GM21515 (cell line): ENCODE data around the gene LILRB2.
"Not testable (repeated sequence)": the region's sequence is repeated elsewhere in the genome, so short reads cannot be mapped to it uniquely, and the experiment has no call there.

Source experiments
- ATAC-seq: cut with Tn5 transposase; IDR thresholded peaks from one replicate; pipeline ENCODE4 v1.9.1; 2021; ENCODE audit not compliant: unreplicated experiment

The LILRB2 gene

DNA sequence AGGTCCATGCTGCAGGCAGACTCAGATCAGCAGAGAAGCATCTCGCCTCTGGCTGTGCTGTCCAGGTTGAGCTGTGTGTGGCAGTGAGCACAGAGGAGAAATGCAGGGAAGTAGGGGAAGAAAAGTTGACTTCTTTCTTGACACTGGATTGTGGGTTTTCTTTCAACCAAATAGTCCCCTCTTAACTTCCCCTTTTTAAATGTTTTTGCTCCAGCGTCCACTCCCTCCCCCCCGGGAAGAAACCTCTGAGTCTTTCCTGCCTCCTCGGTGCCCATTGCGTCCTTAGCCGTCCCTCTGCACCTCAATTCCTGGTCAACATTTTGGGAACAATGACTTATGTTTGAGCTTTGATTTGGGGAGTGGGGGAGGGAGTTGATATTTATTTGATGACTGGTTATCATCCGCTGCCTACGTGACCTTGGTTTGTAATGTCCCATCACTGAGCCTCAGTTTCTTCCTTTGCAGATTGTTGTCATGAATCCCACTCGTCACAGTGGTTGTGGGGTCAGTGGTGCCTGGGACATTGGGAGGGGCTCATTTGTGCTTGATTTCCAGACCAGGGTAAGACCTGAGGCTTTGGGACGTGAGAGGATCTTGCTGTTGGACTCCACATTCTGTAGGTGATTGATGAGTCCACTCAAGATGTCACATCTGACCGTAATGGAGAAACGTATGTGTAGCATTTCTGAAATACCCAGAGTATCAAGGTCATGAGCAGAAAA, at the start of gene LILRB2:
LILRB2 (minus strand) TSS at position 104 of the 722 bp plus-strand sequence. CDS start 614 bp downstream, outside the sequence.
- no peak for ATAC-seq

DNA sequence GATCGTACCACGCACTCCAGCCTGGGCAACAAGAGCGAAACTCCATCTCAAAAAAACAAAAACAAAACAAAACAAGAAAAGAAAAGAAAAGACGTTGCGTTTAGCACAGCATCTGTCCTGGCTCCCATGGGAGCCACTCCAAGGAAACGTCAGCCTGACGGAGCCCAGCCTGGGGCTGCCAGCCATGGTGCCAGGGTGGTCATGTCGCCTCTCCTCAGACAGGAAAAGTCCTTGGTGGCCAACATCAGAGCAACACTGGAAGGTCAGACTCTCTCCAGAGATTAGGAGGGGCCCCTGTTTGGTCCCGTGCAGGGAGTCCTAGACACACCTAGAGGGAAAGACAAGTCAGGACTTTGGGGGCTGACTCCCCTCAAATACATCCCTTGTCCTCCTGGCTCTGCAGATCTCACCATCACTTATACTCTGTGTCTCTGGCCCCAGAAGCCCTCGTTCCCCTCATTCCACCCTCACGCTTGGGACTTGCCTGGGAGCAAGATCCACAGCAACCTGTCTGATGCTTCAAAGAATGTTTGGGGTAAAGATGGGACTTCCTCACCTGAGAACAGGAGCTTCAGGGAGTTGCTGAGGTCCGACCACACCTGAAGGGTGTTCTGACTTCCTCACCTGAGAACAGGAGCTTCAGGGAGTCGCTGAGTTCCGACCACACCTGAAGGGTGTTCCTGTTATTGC, 48.7 kb upstream of the LILRB2 start:
- no peak for ATAC-seq

DNA sequence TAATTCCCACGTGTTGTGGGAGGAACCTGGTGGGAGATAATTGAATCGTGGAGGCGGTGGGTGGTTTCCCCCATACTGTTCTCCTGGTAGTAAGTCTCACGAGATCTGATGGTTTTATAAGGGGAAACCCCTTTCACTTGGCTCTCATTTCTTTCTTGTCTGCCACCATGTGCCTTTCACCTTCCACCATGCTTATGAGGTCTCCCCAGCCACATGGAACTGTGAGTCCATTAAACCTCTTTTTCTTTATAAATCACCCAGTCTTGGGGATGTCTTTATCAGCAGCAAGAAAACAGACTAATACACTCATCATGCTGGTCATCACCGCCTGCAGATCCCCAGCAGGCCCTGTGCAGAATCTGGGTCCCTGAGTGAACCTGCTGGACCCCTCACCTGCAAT, 47.9 kb upstream of the LILRB2 start:
- ATAC-seq: not testable (repeated sequence)

DNA sequence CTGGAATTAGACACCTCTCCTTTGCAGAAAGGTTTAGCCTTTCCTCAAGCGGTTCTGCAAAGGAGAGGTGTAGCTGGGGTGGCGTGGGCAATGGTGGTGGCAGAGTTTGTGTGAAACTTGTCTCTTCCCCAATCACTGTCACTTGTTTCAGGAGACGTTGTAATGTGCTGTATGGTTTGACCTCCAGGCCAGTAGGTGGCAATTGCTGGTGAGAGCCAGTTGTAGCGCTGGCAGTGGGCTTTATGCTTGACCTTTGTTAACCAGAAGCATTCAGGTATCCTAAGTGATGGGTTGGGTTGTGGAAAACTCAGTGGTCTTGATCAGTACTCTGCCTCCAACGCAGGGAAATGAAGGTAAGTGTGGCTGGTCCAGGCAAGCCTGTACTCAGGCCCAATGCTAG, 44.7 kb upstream of the LILRB2 start:
- no peak for ATAC-seq

DNA sequence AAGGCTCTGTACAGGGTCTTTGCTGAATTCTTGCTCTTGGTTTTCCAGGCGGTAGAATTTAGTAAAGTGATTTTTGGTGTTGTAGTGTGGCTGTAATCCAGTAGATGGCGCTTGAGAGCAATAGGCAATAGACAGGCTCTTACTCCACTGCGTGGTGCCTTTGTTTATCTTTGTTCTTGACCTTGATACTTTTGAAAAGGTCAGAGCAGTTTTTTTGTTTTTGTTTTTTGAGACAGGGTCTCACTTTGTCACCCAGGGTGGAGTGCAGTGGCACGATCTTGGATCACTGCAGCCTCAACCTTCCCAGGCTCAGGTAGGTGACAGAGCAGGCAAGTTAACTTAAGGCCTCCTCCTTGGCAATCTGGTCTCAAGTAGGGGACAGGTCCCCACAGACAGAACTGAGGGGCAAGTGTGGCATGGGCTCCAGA, 44.3 kb upstream of the LILRB2 start:
- no peak for ATAC-seq

DNA sequence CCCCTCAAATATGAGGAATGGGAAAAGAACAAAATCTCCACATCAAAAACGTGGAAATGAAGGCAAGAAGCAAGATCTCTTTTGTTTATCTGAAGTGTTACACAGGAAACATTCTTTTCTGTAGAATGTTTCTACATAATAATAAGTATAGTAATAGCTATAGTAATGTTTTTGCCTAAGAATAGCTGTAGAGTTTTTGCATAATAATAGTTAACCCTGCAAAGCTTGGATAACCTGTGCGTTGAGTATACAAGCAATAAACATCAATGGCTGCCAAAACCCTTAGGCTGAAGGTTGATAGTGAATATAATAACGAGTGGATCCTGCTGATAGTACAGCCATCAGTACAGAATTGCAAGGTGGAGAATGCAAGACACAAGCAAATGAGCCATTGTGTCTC, 43.2 kb upstream of the LILRB2 start:
- no peak for ATAC-seq

DNA sequence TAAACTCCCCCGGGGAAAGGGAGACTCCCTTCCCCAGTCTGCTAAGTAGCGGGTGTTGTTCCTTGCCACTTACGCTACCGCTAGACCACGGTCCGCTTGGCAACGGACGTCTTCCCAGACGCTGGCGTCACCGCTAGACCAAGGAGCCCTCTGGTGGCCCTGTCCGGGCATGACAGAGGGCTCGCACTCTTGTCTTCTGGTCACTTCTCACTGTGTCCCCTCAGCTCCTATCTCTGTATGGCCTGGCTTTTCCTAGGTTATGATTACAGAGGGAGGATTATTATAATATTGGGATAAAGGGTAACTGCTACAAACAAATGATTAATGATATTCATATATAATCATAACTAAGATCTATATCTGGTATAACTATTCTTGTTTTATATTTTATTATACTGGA, 42.0 kb upstream of the LILRB2 start:
- not testable (repeated sequence) for ATAC-seq

DNA sequence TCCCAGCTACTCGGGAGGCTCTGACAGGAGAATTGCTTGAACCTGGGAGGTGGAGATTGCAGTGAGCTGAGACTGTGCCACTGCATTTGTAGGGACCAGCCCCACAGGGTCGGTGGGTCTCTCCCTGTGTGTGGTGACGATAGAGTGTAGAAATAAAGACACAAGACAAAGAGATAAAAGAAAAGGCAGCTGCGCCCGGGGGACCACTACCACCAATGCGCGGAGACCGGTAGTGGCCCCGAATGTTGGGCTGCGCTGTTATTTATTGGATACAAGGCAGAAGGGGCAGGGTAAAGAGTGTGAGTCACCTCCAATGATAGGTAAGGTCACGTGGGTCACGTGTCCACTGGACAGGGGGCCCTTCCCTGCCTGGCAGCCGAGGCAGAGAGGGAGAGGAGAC, 41.4 kb upstream of the LILRB2 start:
- not testable (repeated sequence) for ATAC-seq

DNA sequence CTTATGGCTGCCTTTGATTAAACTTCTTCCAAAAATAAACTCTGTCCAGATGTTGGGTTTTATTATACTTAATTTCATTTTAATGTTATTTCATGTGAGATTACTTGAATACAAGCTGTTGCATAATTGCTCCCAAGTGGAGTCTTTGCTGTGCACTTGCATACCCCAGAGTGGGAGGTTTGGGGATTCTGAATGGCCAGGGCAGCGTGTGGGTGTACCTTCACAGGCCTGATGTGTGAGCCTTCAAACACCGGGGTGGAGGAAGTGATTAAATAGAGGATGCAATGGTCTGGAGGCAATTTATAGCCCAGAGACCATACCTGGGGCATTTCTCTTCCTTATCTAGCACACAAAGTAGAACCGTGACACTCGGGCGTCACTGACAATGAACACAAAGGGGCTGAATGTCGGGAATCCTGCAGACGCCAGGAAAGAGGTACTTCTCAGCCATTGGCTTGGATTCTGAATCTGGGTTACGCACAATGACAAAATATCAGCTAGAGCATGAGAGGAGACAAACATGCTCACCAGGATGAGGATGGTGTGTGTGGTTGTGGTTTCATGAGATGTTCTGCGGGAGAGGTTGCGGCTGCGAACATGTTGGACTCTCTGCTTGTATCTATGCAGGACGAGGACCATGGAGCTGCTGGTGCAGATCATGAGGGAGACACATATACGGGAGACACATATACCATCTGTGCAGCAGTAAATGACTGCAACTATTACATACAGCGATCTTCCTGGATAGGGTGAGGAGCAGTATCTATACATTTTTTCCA, 39.2 kb upstream of the LILRB2 start:
- no peak for ATAC-seq

DNA sequence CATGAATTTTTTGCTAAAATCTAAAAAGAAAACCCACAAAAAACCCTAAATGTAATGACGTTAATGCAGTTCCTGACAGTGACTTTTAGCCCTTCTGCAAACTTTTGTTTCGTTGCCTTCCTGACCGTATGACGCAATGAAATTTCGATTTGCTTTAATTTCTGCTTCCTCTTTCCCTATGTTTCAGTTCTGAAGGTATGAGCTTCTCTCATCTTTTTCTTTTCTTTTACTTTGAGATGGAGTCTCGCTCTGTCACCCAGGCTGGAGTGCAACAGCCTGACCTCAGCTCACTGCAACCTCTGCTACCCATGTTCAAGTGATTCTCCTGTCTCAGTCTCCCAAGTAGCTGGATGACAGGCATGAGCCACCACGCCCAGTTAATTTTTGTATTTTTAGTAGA, 38.1 kb upstream of the LILRB2 start:
- no peak for ATAC-seq

DNA sequence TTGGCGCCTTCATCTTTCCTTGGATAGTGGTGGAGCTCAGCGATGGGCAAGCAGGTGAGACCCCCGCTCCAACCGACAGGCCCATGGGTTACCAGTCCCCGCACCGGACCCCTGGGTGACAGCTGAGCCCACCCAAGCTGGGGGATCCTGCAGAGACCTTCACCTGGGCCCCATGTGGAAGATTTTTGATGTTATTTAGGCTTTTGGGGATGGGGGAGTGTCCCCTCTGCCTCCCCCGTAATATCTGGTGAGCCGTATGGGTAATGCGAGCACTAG, 37.0 kb upstream of the LILRB2 start:
- ATAC-seq: no peak

DNA sequence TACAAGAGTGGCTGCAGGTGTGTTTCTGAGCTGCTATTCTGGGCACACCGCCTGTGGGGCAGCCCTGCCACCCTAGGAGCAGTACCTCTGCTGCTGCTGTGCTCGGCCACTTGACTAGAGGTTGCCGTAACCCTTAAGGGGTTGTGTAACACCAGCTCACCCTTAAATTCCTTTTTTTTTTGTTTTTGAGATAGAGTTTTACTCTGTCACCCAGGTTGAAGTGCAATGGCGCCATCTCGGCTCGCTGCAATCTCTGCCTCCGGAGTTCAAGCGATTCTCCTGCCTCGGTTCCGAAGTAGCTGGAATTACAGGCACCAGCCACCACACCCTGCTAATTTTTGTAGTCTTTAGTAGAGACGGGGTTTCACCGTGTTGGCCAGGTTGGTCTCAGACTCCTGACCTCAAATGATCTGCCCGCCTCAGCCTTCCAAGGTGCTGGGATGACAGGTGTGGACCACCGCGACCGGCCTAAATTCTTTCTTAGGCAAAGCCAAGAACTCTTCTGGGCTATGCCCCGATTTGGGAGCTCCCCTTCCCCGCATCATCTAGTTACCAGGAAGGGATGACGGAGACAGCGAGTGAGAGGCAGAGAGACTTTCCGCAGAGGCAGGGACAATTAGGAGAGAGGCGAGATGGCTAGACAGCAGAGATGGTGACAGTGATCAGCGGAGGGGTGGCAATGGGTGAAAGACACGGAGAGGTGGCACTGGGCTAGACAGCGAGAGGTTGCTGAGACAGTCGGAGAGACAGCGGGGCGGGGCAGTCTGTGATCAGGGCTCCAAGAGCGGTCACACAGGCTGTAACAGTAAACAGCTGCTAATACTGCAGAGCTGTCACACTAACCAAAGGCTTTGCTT, 36.4 kb upstream of the LILRB2 start:
- no peak for ATAC-seq

DNA sequence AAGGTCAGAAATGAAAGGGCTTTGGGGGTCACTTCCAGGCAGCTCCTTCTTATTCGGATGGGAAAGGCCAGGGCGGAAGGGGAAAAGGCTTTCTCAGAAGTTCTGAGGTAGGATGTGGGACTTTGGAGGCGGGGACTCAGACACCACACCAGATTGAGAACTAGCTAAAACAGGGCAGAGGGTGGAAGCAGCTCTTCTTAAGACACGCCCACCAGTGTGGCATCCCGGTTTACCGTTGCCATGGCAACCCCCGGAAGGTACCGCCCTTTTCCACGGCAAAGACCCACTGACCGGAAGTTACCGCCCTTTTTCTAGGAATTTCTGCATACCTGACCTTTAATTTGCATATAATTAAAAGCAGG, 35.8 kb upstream of the LILRB2 start:
- no peak for ATAC-seq

DNA sequence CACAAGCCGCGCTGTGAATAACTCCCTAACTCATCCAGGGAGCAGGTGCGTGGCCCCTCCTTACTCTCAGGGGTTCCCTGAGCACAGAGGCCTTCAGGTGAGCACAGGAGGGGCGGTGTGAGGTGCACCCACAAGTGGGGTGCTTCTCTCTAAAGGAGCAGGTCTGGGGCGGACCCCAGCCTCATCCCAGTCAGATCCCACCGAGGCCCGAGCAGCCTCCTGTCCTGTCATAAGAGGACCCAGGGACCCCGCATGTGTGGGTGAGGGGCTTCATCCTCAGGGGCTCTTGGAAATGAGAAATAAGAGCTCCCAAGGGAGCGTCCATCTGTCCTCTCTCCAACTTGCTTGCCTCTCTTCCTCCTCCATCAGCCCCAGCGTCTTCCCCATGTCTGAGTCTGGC, 35.0 kb upstream of the LILRB2 start:
- no peak for ATAC-seq

DNA sequence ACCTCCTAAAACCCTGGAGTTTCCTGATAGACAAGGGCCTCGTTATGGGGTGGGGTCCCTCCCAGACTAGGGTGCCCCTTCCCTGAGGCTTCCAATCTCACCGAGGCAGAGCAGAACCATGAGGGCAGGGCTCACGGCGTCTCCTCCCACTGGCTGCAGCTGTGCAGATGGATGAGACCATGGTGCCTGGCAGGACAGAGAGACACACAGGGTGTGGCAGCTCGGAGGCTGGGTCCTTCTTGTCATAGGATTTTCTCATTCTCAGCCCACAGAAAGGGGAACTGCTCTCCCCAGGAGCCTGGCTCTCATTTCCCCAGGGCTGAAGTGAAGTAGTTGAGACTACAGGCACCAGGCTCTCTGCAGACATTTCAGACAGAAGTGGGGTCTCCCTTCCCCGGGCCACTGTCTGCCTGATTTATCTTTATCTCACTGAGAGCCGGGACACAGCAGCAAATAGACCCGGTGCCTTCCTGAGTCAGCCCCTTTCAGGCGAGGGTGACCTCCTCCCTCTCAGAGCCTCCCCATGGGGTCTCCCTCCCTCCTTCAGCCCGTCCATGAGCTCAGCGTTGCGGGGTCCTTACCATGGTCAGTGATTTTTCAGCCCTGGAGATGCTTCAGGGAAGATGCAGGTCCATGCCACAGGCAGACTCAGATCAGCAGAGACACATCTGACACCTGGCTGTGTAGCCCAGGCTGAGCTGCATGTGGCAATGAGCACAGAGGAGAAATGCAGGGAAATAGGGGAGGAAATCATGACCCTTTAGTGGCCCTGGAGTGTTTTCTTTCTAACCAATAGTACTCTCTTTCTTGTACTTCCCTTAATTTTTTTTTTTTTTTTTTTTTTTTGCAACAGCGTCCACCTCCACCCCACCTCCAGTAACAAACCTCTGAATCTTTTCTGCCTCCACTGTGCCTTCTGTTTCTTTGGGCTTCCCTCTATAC, 31.8 kb upstream of the LILRB2 start, which contains the start of gene LILRA5:
LILRA5 (minus strand) TSS at position 731 of the 942 bp plus-strand sequence; CDS start at position 584, 147 bp downstream.
- ATAC-seq: no peak

DNA sequence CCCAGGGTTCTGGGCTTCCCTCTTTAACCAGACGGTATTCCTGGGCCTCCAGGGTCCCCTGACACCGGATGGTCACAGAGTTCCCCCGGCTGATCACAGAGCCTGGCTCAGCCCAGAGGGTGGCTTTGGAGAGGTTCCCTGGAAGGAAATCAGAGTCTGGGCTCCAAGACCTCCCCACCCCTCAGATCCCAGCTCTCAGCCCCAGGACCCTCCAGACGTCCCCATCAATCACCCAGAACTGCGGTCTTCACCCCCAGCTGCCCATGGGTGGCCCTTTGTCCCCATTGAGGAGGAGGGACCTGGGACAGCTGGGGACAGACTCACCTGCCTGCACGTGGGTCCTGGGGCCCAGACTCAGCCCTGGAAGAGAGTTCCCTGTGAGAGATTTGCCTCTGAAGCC, 31.1 kb upstream of the LILRB2 start:
- no peak for ATAC-seq

DNA sequence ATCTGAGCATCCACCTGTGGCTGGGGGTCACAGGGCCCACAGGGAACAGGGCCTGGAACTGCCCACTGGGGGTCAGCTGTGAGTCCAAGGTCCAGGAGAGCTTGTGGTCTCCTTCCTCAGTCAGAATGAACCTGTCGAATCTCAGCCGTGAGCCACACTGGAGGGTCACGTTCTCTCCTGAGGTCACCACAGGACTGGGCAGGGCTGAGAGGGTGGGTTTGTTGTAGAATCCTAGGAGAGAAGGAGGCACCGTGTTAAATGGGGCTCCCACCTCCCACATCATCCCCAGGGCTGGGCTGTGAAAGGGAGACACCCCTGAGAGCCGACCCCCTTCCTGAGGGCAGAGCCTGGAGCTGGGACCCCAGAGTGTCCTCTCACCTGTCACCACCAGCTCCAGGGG, 30.6 kb upstream of the LILRB2 start:
- no peak for ATAC-seq

DNA sequence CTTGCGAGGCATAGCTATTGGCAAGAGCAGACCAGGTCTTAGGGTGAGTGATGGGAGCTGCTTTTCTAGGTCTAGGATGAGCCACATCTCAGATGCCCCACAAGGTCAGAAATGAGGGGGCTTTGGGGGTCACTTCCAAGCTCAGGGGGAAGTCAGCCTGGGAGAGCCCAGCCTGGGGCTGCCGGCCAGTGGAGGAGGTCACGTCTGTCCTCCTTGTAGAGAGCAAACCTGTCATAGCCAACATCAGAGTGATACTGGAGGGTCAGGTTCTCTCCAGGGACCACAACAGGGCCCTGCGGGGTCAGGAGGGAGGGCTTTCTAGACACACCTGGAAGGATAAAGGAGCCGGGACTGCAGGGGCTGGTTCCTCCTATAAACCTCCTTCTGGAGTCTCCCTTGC, 29.6 kb upstream of the LILRB2 start:
- no peak for ATAC-seq

DNA sequence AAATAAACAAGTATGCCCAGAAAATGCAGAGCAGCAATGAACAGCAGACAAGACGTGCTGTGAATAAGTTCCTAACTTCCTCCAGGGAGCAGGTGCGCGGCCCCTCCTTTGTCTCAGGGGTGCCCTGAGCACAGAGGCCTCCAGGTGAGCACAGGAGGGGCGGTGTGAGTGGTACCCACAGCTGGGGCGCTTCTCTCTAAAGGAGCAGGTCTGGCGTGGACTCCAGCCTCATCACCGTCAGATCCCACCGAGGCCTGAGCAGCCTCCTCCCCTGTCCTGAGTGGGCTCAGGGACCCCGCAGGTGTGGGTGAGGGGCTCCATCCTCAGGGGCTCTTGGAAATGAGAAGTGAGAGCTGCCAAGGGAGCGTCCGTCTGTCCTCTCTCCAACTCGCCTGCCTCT, 28.9 kb upstream of the LILRB2 start:
- ATAC-seq: no peak

DNA sequence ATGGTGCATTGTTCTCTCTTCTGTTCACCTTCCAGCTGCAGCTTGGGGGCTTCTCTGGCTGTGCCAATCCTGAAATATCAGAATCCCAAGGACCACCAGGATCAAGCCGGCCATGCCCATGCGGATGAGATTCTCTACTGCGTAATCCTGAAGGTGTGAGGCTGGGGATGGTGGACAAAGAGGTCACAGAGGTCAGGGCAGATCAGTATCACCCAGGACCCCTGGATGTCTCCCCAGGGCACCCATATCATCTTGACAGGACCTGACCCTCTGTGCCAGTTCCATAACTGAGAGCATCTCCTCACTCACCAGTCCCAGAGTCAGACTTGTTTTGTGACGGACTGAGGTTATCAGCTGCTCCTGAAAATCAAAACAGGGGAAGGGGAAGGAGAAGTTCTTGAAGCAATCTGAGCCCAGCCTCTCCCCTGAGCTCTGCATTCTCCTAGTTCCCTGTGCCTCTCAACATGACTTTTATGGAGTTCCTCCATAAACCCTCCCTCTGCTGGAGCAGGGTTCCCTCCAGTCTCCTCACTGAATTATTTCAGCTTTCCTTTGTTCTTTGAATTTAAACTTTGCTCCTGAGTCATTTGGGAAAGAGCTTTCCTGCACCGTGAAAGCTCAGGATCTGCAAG, 26.6 kb upstream of the LILRB2 start:
- no peak for ATAC-seq
